Suprapubic skin (tissue), 4 donors: ENCODE results near the gene TLE6. TPM values are rescaled to one million over a fixed set of nuclear protein-coding genes. Genes with fewer than 3 reads are reported as not detected.

Source experiments
- DNase-seq, 2 donors: peaks; one replicate each; pipeline ENCODE4 v3.0.0-alpha.2; 2019; ENCODE audit warnings: low spot score in 2 of 2
- H3K27ac ChIP-seq: fragments of 200-600 bp; sonication (generic); one replicate; pipeline ENCODE4 v1.5.1; 2019
- H3K27me3 ChIP-seq: fragments of 200-600 bp; sonication (generic); one replicate; pipeline ENCODE4 v1.5.1; 2019
- H3K36me3 ChIP-seq: fragments of 200-600 bp; sonication (generic); one replicate; pipeline ENCODE4 v1.5.1; 2019
- H3K4me1 ChIP-seq: fragments of 200-600 bp; sonication (generic); one replicate; pipeline ENCODE4 v1.5.1; 2019
- H3K4me3 ChIP-seq: fragments of 200-600 bp; sonication (generic); one replicate; pipeline ENCODE4 v1.5.1; 2019; ENCODE audit warnings: mild to moderate bottlenecking
- H3K9me3 ChIP-seq: fragments of 200-600 bp; sonication (generic); one replicate; pipeline ENCODE4 v1.5.1; 2019
- CTCF ChIP-seq, 2 donors: fragments of 200-600 bp in 1 of 2; fragments of 450-650 bp in 1 of 2; sonication (generic) in 1 of 2; IDR thresholded peaks; one replicate each; pipeline ENCODE4 v1.5.1; 2016 to 2019; ENCODE audit warnings: antibody characterized with exemption in 2 of 2, mild to moderate bottlenecking in 1 of 2, moderate library complexity in 1 of 2
- EP300 ChIP-seq: sonication (generic); formaldehyde crosslinking; IDR thresholded peaks from one replicate; pipeline ENCODE4 v1.6.1; 2017; ENCODE audit warnings: antibody characterized with exemption
- POLR2A ChIP-seq, 2 donors: fragments of 450-650 bp; IDR thresholded peaks; one replicate each; pipeline ENCODE4 v1.6.1; 2017; ENCODE audit warnings: antibody characterized with exemption in 2 of 2, mild to moderate bottlenecking in 2 of 2, moderate library complexity in 2 of 2
- POLR2AphosphoS5 ChIP-seq, 3 donors: sonication (generic); formaldehyde crosslinking; IDR thresholded peaks; one replicate each; pipeline ENCODE4 v1.6.1; 2017; ENCODE audit warnings: antibody characterized with exemption in 3 of 3
- WGBS: methylation state at CpG from one replicate; pipeline ENCODE4 v1.1.5; 2018; 5-methylcytosine and 5-hydroxymethylcytosine counted together
- total RNA-seq, 4 donors: library from RNA; depleted of rRNA; stranded (reverse); fragments of >200 nt; gene quantifications; one replicate each; pipeline ENCODE4 v1.1.0, GENCODE V29; 2016

Gene TLE6
- total RNA-seq, 4 donors from 2014 or later, result 0.23 to 1.4 (median 1.3) TPM; not detected in 1

- DNase-seq, result no peak
- TF ChIP-seq EP300 (no peak), POLR2A (IDR thresholded peaks at IDR 0.05) (no peak), POLR2AphosphoS5 (IDR thresholded peaks at IDR 0.05) (no peak), CTCF (IDR thresholded peaks at IDR 0.05) (no peak)
These were observed 36.8 kb downstream of the TLE6 start for GRCh38 chr19:3014135-3014534.

GRCh38 chr19:3015126-3016057, 38.0 kb downstream of the TLE6 start:
- peaks cover 25% of the 10 kb centered on the region for H3K36me3 ChIP-seq
- H3K4me3 ChIP-seq, result no peak overlapping the region
- H3K27me3 ChIP-seq, result no peaks in the 10 kb centered on the region
- H3K27ac ChIP-seq, result no peak overlapping the region
- TF ChIP-seq POLR2A (IDR thresholded peaks at IDR 0.05), result no peak
- TF ChIP-seq CTCF (IDR thresholded peaks at IDR 0.05), result no peak
- TF ChIP-seq POLR2AphosphoS5 (IDR thresholded peaks at IDR 0.05), result no peak
- no peak for TF ChIP-seq EP300
- no peaks in the 10 kb centered on the region for H3K4me1 ChIP-seq
- WGBS, result 98% methylated on average over 21 of the region's 22 CpGs
- no peak for DNase-seq
- H3K9me3 ChIP-seq, result no peaks in the 10 kb centered on the region

More at GRCh38 chr19:3014135-3014534, 36.8 kb downstream of the TLE6 start:
- Histone ChIP-seq H3K27me3 (no peaks in the 10 kb centered on the region), H3K4me3 (no peak overlapping the region), H3K27ac (no peak overlapping the region), H3K9me3 (no peaks in the 10 kb centered on the region), H3K36me3 (peaks cover 29% of the 10 kb centered on the region), H3K4me1 (no peaks in the 10 kb centered on the region)
- 96% methylated on average over 8 of the region's 8 CpGs for WGBS

GRCh38 chr19:3017923-3018322, 40.6 kb downstream of the TLE6 start:
- 96% methylated on average over 7 of the region's 7 CpGs for WGBS

GRCh38 chr19:3019211-3019854, 42.0 kb downstream of the TLE6 start:
- peaks cover 7% of the 10 kb centered on the region for H3K36me3 ChIP-seq
- 95% methylated on average over 21 of the region's 28 CpGs for WGBS
- H3K27me3 ChIP-seq, result no peaks in the 10 kb centered on the region
- no peak for TF ChIP-seq POLR2A (IDR thresholded peaks at IDR 0.05)
- TF ChIP-seq CTCF (IDR thresholded peaks at IDR 0.05), result no peak
- TF ChIP-seq EP300, result no peak
- TF ChIP-seq POLR2AphosphoS5 (IDR thresholded peaks at IDR 0.05), result no peak
- no peaks in the 10 kb centered on the region for H3K9me3 ChIP-seq
- no peaks in the 10 kb centered on the region for H3K4me1 ChIP-seq
- H3K4me3 ChIP-seq, result no peak overlapping the region
- no peak for DNase-seq
- H3K27ac ChIP-seq, result no peak overlapping the region

More at GRCh38 chr19:3017923-3018322, 40.6 kb downstream of the TLE6 start:
- Histone ChIP-seq H3K4me1 (no peaks in the 10 kb centered on the region), H3K27ac (no peak overlapping the region), H3K9me3 (no peaks in the 10 kb centered on the region), H3K36me3 (peaks cover 17% of the 10 kb centered on the region), H3K27me3 (no peaks in the 10 kb centered on the region), H3K4me3 (no peak overlapping the region)
- TF ChIP-seq POLR2A (IDR thresholded peaks at IDR 0.05) (no peak), EP300 (no peak), POLR2AphosphoS5 (IDR thresholded peaks at IDR 0.05) (no peak)
- no peak for DNase-seq

GRCh38 chr19:3020321-3020960, 43.1 kb downstream of the TLE6 start:
- Histone ChIP-seq H3K27ac (no peak overlapping the region), H3K4me1 (peaks cover 5% of the 10 kb centered on the region), H3K27me3 (no peaks in the 10 kb centered on the region), H3K36me3 (peaks cover 3% of the 10 kb centered on the region), H3K4me3 (no peak overlapping the region), H3K9me3 (no peaks in the 10 kb centered on the region)
- WGBS, result 84% methylated on average over 18 of the region's 18 CpGs
- TF ChIP-seq POLR2A (IDR thresholded peaks at IDR 0.05), result no peak
- no peak for TF ChIP-seq POLR2AphosphoS5 (IDR thresholded peaks at IDR 0.05)
- TF ChIP-seq CTCF (IDR thresholded peaks at IDR 0.05), result no peak
- TF ChIP-seq EP300, result no peak
- no peak for DNase-seq
